ENCODE data around the gene MLNR. TPM values are rescaled to one million over a fixed set of nuclear protein-coding genes. Genes with fewer than 3 reads are reported as not detected.

MLNR gene
- polyA plus RNA-seq, 4 donors = 0.14 to 0.30 (median 0.23) TPM; not detected in 1

- no peak for DNase-seq (ENCODE audit: low read depth in 4 of 4, low spot score in 2 of 4)
These were observed 5.3 kb downstream of the MLNR start for GRCh38 chr13:49225223-49226042.

- DNase-seq (ENCODE audit: low read depth in 4 of 4, low spot score in 2 of 4) = no peak
These were observed 6.5 kb downstream of the MLNR start for GRCh38 chr13:49226613-49227012.

- no peak for DNase-seq (ENCODE audit: low read depth in 4 of 4, low spot score in 2 of 4)
These were observed 14.6 kb downstream of the MLNR start for GRCh38 chr13:49234741-49235140.

GRCh38 chr13:49235856-49236431 lies 15.8 kb downstream of the MLNR start:
- no peak for DNase-seq (ENCODE audit: low read depth in 4 of 4, low spot score in 2 of 4)

GRCh38 chr13:49238621-49239020 lies 18.5 kb downstream of the MLNR start:
- DNase-seq (ENCODE audit: low read depth in 4 of 4, low spot score in 2 of 4) = no peak

GRCh38 chr13:49240017-49240416 lies 19.9 kb downstream of the MLNR start:
- DNase-seq (ENCODE audit: low read depth in 4 of 4, low spot score in 2 of 4) = no peak

- DNase-seq (ENCODE audit: low read depth in 4 of 4, low spot score in 2 of 4) = no peak
These were observed 21.2 kb downstream of the MLNR start for GRCh38 chr13:49241296-49241695.

GRCh38 chr13:49245101-49245500 lies 25.0 kb downstream of the MLNR start:
- DNase-seq (ENCODE audit: low read depth in 4 of 4, low spot score in 2 of 4) = no peak

- peak in 2 of 4 donors; percentile 10 to 13 for DNase-seq (ENCODE audit: low read depth in 4 of 4, low spot score in 2 of 4)
These were observed 26.9 kb downstream of the MLNR start for GRCh38 chr13:49246850-49247642.

- peak; percentile 90 to 98 (median 94) for DNase-seq (ENCODE audit: low read depth in 4 of 4, low spot score in 2 of 4)
These were observed 27.8 kb downstream of the MLNR start, which contains the start of gene CDADC1 for GRCh38 chr13:49247643-49248621. TSS of gene CDADC1 (plus strand) at chr13:49247925. CDS start at chr13:49248038, 113 bp downstream.

- no peak for DNase-seq (ENCODE audit: low read depth in 4 of 4, low spot score in 2 of 4)
These were observed 28.5 kb downstream of the MLNR start for GRCh38 chr13:49248622-49249002.

GRCh38 chr13:49251326-49251725 lies 31.2 kb downstream of the MLNR start:
- DNase-seq (ENCODE audit: low read depth in 4 of 4, low spot score in 2 of 4) = no peak

GRCh38 chr13:49253310-49253709 lies 33.2 kb downstream of the MLNR start:
- DNase-seq (ENCODE audit: low read depth in 4 of 4, low spot score in 2 of 4) = no peak

GRCh38 chr13:49254007-49254406 lies 33.9 kb downstream of the MLNR start:
- DNase-seq (ENCODE audit: low read depth in 4 of 4, low spot score in 2 of 4) = no peak

GRCh38 chr13:49256841-49257240 lies 36.7 kb downstream of the MLNR start:
- DNase-seq (ENCODE audit: low read depth in 4 of 4, low spot score in 2 of 4) = no peak

- no peak for DNase-seq (ENCODE audit: low read depth in 4 of 4, low spot score in 2 of 4)
These were observed 38.1 kb downstream of the MLNR start for GRCh38 chr13:49258089-49258796.

GRCh38 chr13:49259586-49259985 lies 39.4 kb downstream of the MLNR start:
- DNase-seq (ENCODE audit: low read depth in 4 of 4, low spot score in 2 of 4) = no peak

GRCh38 chr13:49262634-49263033 lies 42.5 kb downstream of the MLNR start:
- DNase-seq (ENCODE audit: low read depth in 4 of 4, low spot score in 2 of 4) = no peak

- DNase-seq (ENCODE audit: low read depth in 4 of 4, low spot score in 2 of 4) = no peak
These were observed 45.7 kb downstream of the MLNR start for GRCh38 chr13:49265822-49266221.

- DNase-seq (ENCODE audit: low read depth in 4 of 4, low spot score in 2 of 4) = no peak
These were observed 51.1 kb downstream of the MLNR start for GRCh38 chr13:49271264-49271663.
